OCI-LY1 (cell line): ENCODE results near the gene IQCB1.

Experiments
- CTCF ChIP-seq: fragments of 200-600 bp; sonication (generic), shearing (Covaris generic); IDR thresholded peaks from 2 replicates; pipeline ENCODE4 v1.5.1; 2017; ENCODE audit warnings: mild to moderate bottlenecking, antibody characterized with exemption, low read length, moderate library complexity, mixed read lengths
- EZH2 ChIP-seq: fragments of 200-600 bp; sonication (generic), shearing (Covaris generic); IDR thresholded peaks from 2 replicates; pipeline ENCODE4 v1.8.0; 2017; ENCODE audit warnings: borderline replicate concordance, mixed run types, mild to moderate bottlenecking, antibody characterized with exemption, low read length, moderate library complexity, mixed read lengths

DNA sequence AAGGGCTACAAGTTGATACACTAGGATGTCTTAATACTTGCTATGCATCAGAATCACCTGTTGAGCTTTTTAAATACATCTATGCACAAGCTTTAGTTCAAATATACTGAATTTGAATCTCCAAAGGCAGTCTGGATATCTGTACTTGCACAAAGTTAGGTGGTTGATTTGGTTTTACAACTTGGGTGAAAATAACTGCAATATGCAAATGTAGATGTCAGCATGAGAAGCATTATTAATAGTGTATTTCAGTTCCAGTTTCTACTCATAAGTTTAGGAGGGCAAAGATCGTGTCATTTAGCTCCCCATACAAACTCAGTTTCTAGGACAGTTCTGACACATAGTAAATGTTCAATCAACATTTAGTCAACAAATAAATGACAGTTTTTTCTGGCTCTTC is 25.6 kb downstream of the IQCB1 start:
- TF ChIP-seq CTCF (no peak), EZH2 (no peak)
